PC-9 (cell line): ENCODE measurements around the gene FTL. TPM values are rescaled to one million over a fixed set of nuclear protein-coding genes. Genes with fewer than 3 reads are reported as not detected.

Source experiments
- BruUV-seq: library from RNA; stranded (reverse); fragments of 400-500 nt; replicated peaks from 2 replicates; lab custom pipeline; 2021; lab: Mats Ljungman, UMichigan
- CTCF ChIA-PET: fragments of 300-600 bp; sonication (Branson Sonifier 250); formaldehyde crosslinking; loops from one replicate; lab custom pipeline; 2022; ENCODE audit warnings: antibody characterized with exemption; lab: Charles Lee
- POLR2A ChIA-PET: fragments of 300-600 bp; sonication (Branson Sonifier 250); formaldehyde crosslinking; loops from one replicate; lab custom pipeline; 2022; ENCODE audit warnings: antibody characterized with exemption; ENCODE audit not compliant: unreplicated experiment; lab: Charles Lee
- DNase-seq, 2 experiments: peaks; one replicate each; pipeline versions ENCODE4 v3.0.0 to v3.0.0-alpha.2; 2015 to 2022; ENCODE audit warnings: mixed read lengths in 1 of 2
- H2AFZ ChIP-seq: fragments of 200-600 bp; sonication (generic); 2 replicates; pipeline ENCODE4 v1.8.1; 2017; ENCODE audit warnings: antibody characterized with exemption
- H3F3A ChIP-seq: fragments of 200-600 bp; sonication (generic); 2 replicates; pipeline ENCODE4 v1.8.1; 2017; ENCODE audit warnings: antibody characterized with exemption, mild to moderate bottlenecking, low read depth; ENCODE audit not compliant: insufficient read depth
- H3K27ac ChIP-seq: fragments of 200-600 bp; sonication (generic); 2 replicates; pipeline ENCODE4 v1.6.1; 2016; ENCODE audit warnings: mixed run types
- H3K27me3 ChIP-seq: fragments of 200-600 bp; sonication (generic); 2 replicates; pipeline ENCODE4 v1.6.1; 2016; ENCODE audit warnings: low read depth, mixed run types; ENCODE audit not compliant: insufficient read depth
- H3K36me3 ChIP-seq: fragments of 200-600 bp; sonication (generic); 2 replicates; pipeline ENCODE4 v1.6.1; 2016; ENCODE audit warnings: low read depth, mixed run types
- H3K4me1 ChIP-seq: fragments of 200-600 bp; sonication (generic); replicated peaks from 2 replicates; pipeline ENCODE4 v1.6.1; 2016; ENCODE audit warnings: mixed run types; ENCODE audit not compliant: insufficient read depth
- H3K4me2 ChIP-seq: fragments of 200-600 bp; sonication (generic); 2 replicates; pipeline ENCODE4 v1.6.1; 2017; ENCODE audit warnings: mixed run types
- H3K4me3 ChIP-seq: fragments of 200-600 bp; sonication (generic); 2 replicates; pipeline ENCODE4 v1.6.1; 2016; ENCODE audit warnings: mixed run types
- H3K79me2 ChIP-seq: fragments of 200-600 bp; sonication (generic); 2 replicates; pipeline ENCODE4 v1.6.1; 2017; ENCODE audit warnings: low read depth, mixed run types
- H3K9me2 ChIP-seq: fragments of 200-600 bp; sonication (generic); 2 replicates; pipeline ENCODE4 v1.8.1; 2017; ENCODE audit warnings: mild to moderate bottlenecking; ENCODE audit not compliant: insufficient read depth
- H3K9me3 ChIP-seq: fragments of 200-600 bp; sonication (generic); 2 replicates; pipeline ENCODE4 v1.8.1; 2016; ENCODE audit warnings: low read depth; ENCODE audit not compliant: insufficient read depth
- H4K20me1 ChIP-seq: fragments of 200-600 bp; sonication (generic); 2 replicates; pipeline ENCODE4 v1.8.1; 2017; ENCODE audit not compliant: insufficient read depth
- CTCF ChIP-seq: fragments of 200-600 bp; sonication (generic); conservative IDR thresholded peaks from 2 replicates; pipeline ENCODE4 v1.6.1; 2017; ENCODE audit warnings: mixed run types, antibody characterized with exemption, mild to moderate bottlenecking, moderate library complexity
- EZH2 ChIP-seq: fragments of 200-600 bp; sonication (generic); IDR thresholded peaks from 2 replicates; pipeline ENCODE4 v1.8.0; 2017; ENCODE audit warnings: antibody characterized with exemption, low read depth
- intact Hi-C: fragments of 100-400 bp; cut with micrococcal nuclease; formaldehyde crosslinking; loops from one replicate; pipeline ENCODE4 v1.10.0; 2022; ENCODE audit not compliant: unreplicated experiment
- total RNA-seq: library from RNA; stranded (reverse); gene quantifications from 2 replicates; pipeline ENCODE4 v1.2.3, GENCODE V29; 2021

The FTL gene
- total RNA-seq, 1 experiment from 2014 or later, result 3,822 TPM

GRCh38 chr19:48985711-48986110 is 20.6 kb downstream of the FTL start:
- intact Hi-C loops, result no loop called here
- H3K4me3 ChIP-seq, result no peak overlapping the region
- H3K4me1 ChIP-seq, result no peaks in the 10 kb centered on the region
- H3K4me2 ChIP-seq, result no peak overlapping the region
- no peaks in the 10 kb centered on the region; the same call in 1 of the 2 replicates for H4K20me1 ChIP-seq
- TF ChIP-seq EZH2, result no peak
- TF ChIP-seq CTCF, result no peak
- no peaks in the 10 kb centered on the region for H3K27me3 ChIP-seq
- no TSS peak for BruUV-seq
- H3K36me3 ChIP-seq, result peaks cover 7% of the 10 kb centered on the region; the same call in 1 of the 2 replicates
- H3K79me2 ChIP-seq, result peaks cover 7% of the 10 kb centered on the region
- H3K9me2 ChIP-seq, result no peaks in the 10 kb centered on the region
- peaks cover 12% of the 10 kb centered on the region for H3F3A ChIP-seq
- CTCF ChIA-PET, result interaction anchor here (0.6 kb wide), 2 partner anchors 44 to 120 kb away, joined by 3 to 8 read pairs; no protein-coding TSS in a partner anchor
- H2AFZ ChIP-seq, result no peak overlapping the region
- DNase-seq, result no peak
- no peak overlapping the region for H3K27ac ChIP-seq
- H3K9me3 ChIP-seq, result no peaks in the 10 kb centered on the region
- POLR2A ChIA-PET, result no interaction called here

- BruUV-seq, result no TSS peak
- ChIA-PET POLR2A (no interaction called here), CTCF (interaction anchor here (0.6 kb wide), 3 partner anchors 44 to 296 kb away, joined by 3 to 5 read pairs (median 4); no protein-coding TSS in a partner anchor)
- H3K4me3 ChIP-seq, result no peak overlapping the region
- peaks cover 12% of the 10 kb centered on the region for H3K79me2 ChIP-seq
- H2AFZ ChIP-seq, result no peak overlapping the region
- no peak overlapping the region for H3K4me2 ChIP-seq
- intact Hi-C loops, result no loop called here
- no peaks in the 10 kb centered on the region for H3K9me3 ChIP-seq
- peaks cover 7% of the 10 kb centered on the region; the same call in 1 of the 2 replicates for H3K36me3 ChIP-seq
- no peaks in the 10 kb centered on the region for H3K4me1 ChIP-seq
- no peaks in the 10 kb centered on the region for H3K9me2 ChIP-seq
- DNase-seq, result no peak
- H3K27me3 ChIP-seq, result no peaks in the 10 kb centered on the region
- H3F3A ChIP-seq, result peaks cover 9% of the 10 kb centered on the region
- H4K20me1 ChIP-seq, result no peaks in the 10 kb centered on the region; the same call in 1 of the 2 replicates
- H3K27ac ChIP-seq, result no peak overlapping the region
- TF ChIP-seq CTCF (no peak), EZH2 (no peak)
Measured at GRCh38 chr19:48986211-48986610, 21.1 kb downstream of the FTL start.

GRCh38 chr19:48987323-48987722 is 22.2 kb downstream of the FTL start:
- Histone ChIP-seq H3K79me2 (peaks cover 23% of the 10 kb centered on the region), H3K4me2 (no peak overlapping the region), H3K9me2 (no peaks in the 10 kb centered on the region), H4K20me1 (no peaks in the 10 kb centered on the region; the same call in 1 of the 2 replicates), H3K9me3 (no peaks in the 10 kb centered on the region), H3K27me3 (no peaks in the 10 kb centered on the region), H3K4me3 (no peak overlapping the region), H3K27ac (no peak overlapping the region), H3K36me3 (peaks cover 7% of the 10 kb centered on the region; the same call in 1 of the 2 replicates), H3K4me1 (peaks cover 7% of the 10 kb centered on the region; the same call in 1 of the 2 replicates), H3F3A (peaks cover 9% of the 10 kb centered on the region), H2AFZ (no peak overlapping the region)
- CTCF ChIA-PET, result no interaction called here
- no peak for TF ChIP-seq CTCF
- no peak for TF ChIP-seq EZH2
- no TSS peak for BruUV-seq
- POLR2A ChIA-PET, result interaction anchor here (0.7 kb wide), 1 partner anchor 68 kb away, joined by 4 read pairs; no protein-coding TSS in a partner anchor
- intact Hi-C loops, result no loop called here
- DNase-seq, result no peak
